Inferior parietal cortex (tissue), 1 donor: ENCODE measurements around the gene PLAGL2.

Source experiments
- DNase-seq: peaks from one replicate; pipeline ENCODE4 v3.0.0-alpha.2; 2016; ENCODE audit errors: extremely low spot score

The PLAGL2 gene

DNA sequence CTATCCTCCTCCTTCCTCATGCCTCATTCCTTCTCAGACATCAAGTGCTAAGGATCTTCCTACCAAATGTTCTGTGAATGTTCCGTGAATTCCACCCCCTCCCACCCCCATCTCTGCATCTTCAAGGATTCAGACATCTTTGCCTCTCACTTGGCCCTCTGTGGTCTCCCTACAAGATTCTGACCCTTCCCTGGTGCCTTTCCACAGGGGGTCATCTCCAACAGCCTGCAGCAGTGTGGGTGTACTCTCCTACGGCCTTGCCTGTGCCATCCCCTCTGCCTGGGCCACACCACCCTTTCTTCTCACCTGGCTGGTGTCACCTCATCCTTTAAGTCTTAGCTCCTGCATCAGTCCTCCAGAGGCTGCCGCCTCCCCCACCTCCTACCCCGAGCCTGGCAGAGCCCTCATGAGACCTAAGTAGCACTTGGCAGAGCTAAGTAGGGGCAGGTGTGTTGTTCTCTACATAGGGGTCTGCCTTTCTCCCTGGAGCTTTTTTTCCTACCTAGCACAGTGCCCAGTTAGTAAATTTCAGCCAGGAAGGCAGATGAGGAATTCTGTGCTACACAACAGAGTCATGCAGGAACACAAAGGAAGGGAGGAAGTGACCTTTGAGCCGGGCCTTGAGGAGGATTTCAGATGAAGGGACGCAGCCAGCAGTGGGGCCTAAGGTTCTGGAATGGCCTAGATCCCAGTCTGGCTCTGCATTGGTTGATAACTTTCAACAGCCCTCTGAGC is 55.0 kb downstream of the PLAGL2 start:
- DNase-seq = no peak

DNA sequence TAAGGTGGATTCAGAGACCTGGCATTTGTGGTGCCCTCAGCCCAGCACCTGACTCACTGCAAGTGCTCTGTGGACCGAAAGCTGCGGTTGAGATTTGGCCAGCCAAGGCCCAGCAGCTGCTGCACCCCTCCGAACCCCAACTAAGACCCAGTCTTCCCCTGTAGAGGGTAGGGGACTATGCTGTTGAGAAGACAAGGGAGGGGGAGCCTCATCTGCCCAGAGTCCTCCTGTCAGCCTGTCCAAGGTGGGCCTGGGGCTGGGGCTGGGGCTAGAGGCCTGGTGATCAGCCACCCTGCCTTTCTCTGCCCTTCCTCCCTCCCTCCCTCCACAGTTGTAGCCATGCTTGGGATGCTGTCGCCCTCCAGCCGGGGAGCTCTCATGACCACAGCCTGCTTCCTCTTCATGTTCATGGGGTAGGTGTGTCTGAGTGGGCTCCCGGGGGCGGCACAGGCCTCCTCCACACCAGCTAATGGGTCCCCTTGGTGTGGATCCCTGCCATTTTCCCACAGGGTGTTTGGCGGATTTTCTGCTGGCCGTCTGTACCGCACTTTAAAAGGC is 57.2 kb downstream of the PLAGL2 start:
- DNase-seq = no peak

DNA sequence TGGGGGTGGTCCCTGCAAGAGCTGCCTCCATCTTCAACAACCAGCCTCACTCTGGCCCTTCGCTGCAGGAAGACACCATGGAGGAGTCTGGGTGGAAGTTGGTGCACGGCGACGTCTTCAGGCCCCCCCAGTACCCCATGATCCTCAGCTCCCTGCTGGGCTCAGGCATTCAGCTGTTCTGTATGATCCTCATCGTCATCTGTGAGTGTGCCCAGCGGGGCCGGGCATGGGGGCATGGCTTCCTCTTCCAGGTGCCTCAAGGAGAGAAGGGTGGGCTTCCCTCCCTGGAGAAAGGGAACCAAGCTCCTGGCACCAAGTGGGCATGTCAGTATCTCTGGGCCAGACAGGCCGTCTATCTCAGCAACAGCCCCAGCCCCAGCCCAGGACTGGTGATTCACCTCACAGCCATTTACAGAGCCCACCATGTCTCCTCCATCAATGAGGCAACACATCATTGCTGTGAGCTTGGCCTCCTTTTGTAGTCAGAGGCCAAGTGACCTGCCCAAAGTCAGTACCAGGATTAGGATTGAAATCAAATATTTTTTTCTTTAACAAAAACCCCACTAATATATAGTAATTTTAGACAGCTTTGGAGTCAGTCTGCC is 57.9 kb downstream of the PLAGL2 start:
- DNase-seq = no peak

DNA sequence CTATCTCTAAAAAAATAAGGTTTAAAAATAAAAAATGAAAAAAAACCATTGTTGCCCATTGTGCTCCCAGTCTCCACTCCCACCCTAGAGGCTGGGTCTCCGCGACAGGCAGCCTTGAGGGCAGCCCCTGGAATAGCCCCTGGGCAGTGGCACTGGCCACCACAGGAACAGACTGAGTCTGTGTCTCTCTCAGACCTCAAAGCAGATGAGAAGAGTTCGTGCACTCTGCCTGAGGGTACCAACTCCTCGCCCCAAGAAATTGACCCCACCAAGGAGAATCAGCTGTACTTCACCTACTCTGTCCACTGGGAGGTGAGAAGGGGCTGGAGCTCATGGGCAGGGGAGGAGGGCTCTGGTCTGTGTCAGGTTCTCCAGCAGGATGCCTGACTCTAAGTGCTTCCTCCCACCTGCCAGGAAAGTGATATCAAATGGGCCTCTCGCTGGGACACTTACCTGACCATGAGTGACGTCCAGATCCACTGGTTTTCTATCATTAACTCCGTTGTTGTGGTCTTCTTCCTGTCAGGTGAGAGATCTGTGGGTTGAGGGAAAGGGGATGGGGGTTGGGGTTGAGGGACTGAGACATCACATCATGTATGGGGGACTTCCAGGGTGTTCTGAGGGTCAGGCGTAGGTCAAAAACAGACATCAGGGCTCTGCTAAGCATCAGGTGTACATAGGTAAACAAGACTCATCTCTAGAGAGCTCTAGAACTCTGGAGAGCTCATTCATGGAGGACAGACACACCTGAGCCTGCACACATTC is 62.5 kb downstream of the PLAGL2 start:
- no peak for DNase-seq

DNA sequence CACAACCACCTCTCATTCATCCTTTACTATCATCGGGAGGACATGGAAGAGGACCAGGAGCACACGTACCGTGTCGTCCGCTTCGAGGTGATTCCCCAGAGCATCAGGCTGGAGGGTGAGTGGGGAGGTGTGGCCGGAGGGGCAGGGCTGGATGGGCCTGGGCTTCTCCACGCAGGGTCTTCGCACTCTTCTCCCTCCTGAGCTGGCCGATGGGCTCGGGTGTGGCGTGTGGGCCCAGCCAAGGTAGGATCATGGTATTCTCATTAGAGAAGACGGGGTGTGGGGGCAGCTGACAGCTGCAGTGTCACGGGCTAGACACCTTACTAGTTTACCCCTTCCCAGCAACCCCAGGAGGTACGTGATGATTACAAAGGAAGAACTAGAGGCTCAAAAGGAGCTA is 64.6 kb downstream of the PLAGL2 start:
- no peak for DNase-seq
